Left ventricle myocardium inferior (tissue), 1 donor: ENCODE data around the gene ANTXR1. TPM values are rescaled to one million over a fixed set of nuclear protein-coding genes. Genes with fewer than 3 reads are reported as not detected.

Source experiments
- DNase-seq: peaks from one replicate; pipeline ENCODE4 v3.0.0-alpha.2; 2020
- H3K27ac ChIP-seq: fragments of 200-600 bp; replicated peaks from 2 replicates; pipeline ENCODE4 v1.8.0; 2021
- H3K27me3 ChIP-seq: fragments of 200-600 bp; 2 replicates; pipeline ENCODE4 v1.8.0; 2021; ENCODE audit warnings: low read depth
- H3K36me3 ChIP-seq: fragments of 200-600 bp; 2 replicates; pipeline ENCODE4 v1.8.0; 2021
- H3K4me1 ChIP-seq: fragments of 200-600 bp; 2 replicates; pipeline ENCODE4 v1.8.0; 2021
- H3K4me3 ChIP-seq: fragments of 200-600 bp; 2 replicates; pipeline ENCODE4 v1.8.0; 2021; ENCODE audit warnings: mild to moderate bottlenecking, moderate library complexity
- H3K9me3 ChIP-seq: fragments of 200-600 bp; replicated peaks from 2 replicates; pipeline ENCODE4 v1.8.0; 2021
- intact Hi-C: fragments of 100-400 bp; cut with micrococcal nuclease; formaldehyde crosslinking; loops from one replicate; pipeline ENCODE4 v1.11.0; 2022
- total RNA-seq: library from RNA; stranded (reverse); fragmentation: NEBNext Ultra II Directional; extraction: Animal tissue kit (Norgen Biotek cat#: 25700); gene quantifications from one replicate; pipeline ENCODE4 v1.2.1, GENCODE V29; 2021
- TF ChIP-seq, protein P1 (sequence below): fragments of 200-600 bp; IDR thresholded peaks from 2 replicates; pipeline ENCODE4 v1.8.0; 2021; ENCODE audit warnings: antibody characterized with exemption, mild to moderate bottlenecking, borderline replicate concordance
- donor health status: DM: no; HTN: yes; CAD: no; lungs with severe emphysema.

Gene ANTXR1
- total RNA-seq, 1 donor from 2014 or later, result 23.3 TPM

GRCh38 chr2:69077252-69077950, 64.4 kb downstream of the ANTXR1 start:
- TF ChIP-seq, protein P1, sequence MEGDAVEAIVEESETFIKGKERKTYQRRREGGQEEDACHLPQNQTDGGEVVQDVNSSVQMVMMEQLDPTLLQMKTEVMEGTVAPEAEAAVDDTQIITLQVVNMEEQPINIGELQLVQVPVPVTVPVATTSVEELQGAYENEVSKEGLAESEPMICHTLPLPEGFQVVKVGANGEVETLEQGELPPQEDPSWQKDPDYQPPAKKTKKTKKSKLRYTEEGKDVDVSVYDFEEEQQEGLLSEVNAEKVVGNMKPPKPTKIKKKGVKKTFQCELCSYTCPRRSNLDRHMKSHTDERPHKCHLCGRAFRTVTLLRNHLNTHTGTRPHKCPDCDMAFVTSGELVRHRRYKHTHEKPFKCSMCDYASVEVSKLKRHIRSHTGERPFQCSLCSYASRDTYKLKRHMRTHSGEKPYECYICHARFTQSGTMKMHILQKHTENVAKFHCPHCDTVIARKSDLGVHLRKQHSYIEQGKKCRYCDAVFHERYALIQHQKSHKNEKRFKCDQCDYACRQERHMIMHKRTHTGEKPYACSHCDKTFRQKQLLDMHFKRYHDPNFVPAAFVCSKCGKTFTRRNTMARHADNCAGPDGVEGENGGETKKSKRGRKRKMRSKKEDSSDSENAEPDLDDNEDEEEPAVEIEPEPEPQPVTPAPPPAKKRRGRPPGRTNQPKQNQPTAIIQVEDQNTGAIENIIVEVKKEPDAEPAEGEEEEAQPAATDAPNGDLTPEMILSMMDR, result no peak
- Histone ChIP-seq H3K36me3 (no peaks in the 10 kb centered on the region), H3K27me3 (no peaks in the 10 kb centered on the region), H3K27ac (peak overlapping the region; percentile 30), H3K4me3 (no peak overlapping the region), H3K4me1 (peaks cover 7% of the 10 kb centered on the region), H3K9me3 (no peaks in the 10 kb centered on the region)
- intact Hi-C loops, result no loop called here
- no peak for DNase-seq

- peak overlapping the region; percentile 14 for H3K27ac ChIP-seq
- no peaks in the 10 kb centered on the region for H3K36me3 ChIP-seq
- TF ChIP-seq, protein P1, result no peak
- peaks cover 23% of the 10 kb centered on the region for H3K4me1 ChIP-seq
- no peaks in the 10 kb centered on the region for H3K9me3 ChIP-seq
- H3K4me3 ChIP-seq, result no peak overlapping the region
- no peaks in the 10 kb centered on the region for H3K27me3 ChIP-seq
- no peak for DNase-seq
- intact Hi-C loops, result no loop called here
Measured at GRCh38 chr2:69080071-69080470, 67.1 kb downstream of the ANTXR1 start.

DNA sequence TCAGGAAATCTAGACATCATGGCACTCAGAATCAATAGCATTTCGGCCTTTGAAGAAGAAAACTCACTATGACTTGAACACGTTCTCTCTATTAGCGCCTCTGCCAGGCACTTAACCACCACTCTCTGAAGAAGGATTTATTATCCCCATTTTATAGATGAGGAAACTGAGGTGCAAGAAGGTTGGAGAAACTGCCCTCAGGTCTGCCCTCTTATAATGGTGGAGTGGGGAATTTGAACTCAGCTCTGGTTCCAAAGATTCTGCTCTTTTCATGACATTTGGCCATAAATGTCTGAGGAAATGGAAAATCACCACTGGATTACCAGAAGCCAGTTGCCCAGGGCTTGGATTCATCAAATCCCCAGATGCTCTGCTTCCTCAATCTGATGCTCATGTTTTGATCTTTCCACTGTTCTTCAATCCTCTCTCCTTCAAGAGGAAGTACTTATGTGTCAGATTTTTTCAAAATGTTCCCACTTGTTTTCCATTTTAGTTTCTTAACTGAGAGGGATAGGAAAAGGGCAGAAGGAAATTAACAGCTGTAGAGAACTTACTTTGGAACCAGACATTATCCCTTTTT, 68.1 kb downstream of the ANTXR1 start:
- no peak for DNase-seq
- peak overlapping the region; percentile 36 for H3K27ac ChIP-seq
- no peak overlapping the region for H3K4me3 ChIP-seq
- no peaks in the 10 kb centered on the region for H3K9me3 ChIP-seq
- H3K36me3 ChIP-seq, result no peaks in the 10 kb centered on the region
- no peaks in the 10 kb centered on the region for H3K27me3 ChIP-seq
- TF ChIP-seq, protein P1, result no peak
- intact Hi-C loops, result no loop called here
- peaks cover 23% of the 10 kb centered on the region for H3K4me1 ChIP-seq

- intact Hi-C loops, result no loop called here
- peaks cover 23% of the 10 kb centered on the region for H3K4me1 ChIP-seq
- H3K4me3 ChIP-seq, result no peak overlapping the region
- no peaks in the 10 kb centered on the region for H3K9me3 ChIP-seq
- H3K27me3 ChIP-seq, result no peaks in the 10 kb centered on the region
- no peak for DNase-seq
- peak overlapping the region; percentile 36 for H3K27ac ChIP-seq
- TF ChIP-seq, protein P1, result no peak
- H3K36me3 ChIP-seq, result no peaks in the 10 kb centered on the region
Measured at GRCh38 chr2:69081757-69082156, 68.8 kb downstream of the ANTXR1 start.

DNA sequence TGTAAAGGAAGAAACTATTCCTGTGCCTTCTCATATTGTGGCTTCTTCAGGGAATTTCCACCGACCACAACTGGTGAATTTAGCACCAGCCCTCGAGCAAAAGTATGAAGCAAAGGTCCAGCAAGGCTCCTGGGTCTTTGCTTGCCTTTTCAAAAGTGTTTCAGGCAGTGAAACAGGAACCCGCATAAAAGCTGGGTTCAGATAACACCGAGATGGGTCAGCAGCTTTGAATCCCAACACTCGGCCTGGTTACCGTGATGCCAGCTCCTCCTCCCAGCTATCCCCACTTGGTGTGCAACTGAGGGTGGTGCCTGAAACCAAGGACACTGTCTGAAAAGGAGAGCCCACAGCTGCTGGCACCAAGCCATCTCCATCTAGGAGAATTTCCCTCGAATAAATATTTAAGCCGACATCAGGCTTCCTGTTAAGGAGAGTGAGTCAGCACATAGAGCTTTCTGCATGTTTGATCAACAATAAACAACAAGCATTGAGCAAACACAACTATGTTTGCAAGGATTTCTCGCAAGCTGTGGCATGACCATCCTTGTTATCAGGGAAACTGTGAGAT, 69.5 kb downstream of the ANTXR1 start:
- H3K27ac ChIP-seq, result peak overlapping the region; percentile 36
- TF ChIP-seq, protein P1, result no peak
- H3K4me1 ChIP-seq, result peaks cover 23% of the 10 kb centered on the region
- no peaks in the 10 kb centered on the region for H3K9me3 ChIP-seq
- H3K4me3 ChIP-seq, result no peak overlapping the region
- DNase-seq, result peak; percentile 26
- intact Hi-C loops, result no loop called here
- no peaks in the 10 kb centered on the region for H3K36me3 ChIP-seq
- no peaks in the 10 kb centered on the region for H3K27me3 ChIP-seq
